ENCODE measurements around the gene SSR4. TPM values are rescaled to one million over a fixed set of nuclear protein-coding genes. Genes with fewer than 3 reads are reported as not detected.

The SSR4 gene
- total RNA-seq, 1 donor: 156 TPM

DNA sequence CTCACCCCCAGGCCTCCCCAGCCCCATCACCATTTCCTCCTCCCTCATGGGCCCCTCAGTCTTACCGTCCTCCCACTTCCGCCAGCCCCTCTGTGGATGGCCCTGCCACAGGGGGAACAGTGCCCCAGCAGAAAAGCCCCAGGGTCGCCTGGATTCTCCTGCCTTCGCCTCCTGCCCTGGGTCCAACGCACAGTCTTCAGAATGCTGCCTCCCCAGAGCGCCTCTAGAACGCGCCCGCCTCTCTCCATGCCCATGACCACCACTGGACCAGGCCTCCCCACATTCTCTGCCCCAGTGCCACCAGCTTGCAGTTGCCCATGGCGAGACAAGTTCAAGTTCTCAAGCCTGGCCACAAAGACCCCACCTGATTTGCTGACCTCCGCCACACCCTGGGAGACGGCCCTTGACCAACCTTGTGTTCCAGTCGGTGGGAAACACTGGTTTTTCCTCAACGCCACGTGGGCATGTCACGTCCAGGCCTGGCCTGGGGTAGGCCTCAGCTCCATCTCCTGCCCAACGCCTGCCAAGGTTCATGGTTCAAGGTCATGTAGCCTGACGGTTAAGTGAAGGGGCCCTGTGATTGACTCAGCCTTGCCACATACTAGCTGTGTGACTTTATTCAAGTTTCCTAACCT lies 31.1 kb upstream of the SSR4 start:
- no peaks in the 10 kb centered on the region for H3K27me3 ChIP-seq (ENCODE audit: insufficient read depth, low read length)
- H3K4me1 ChIP-seq (ENCODE audit: insufficient read depth, low read length): peaks cover 5% of the 10 kb centered on the region
- peaks cover 9% of the 10 kb centered on the region for H4K20me1 ChIP-seq (ENCODE audit: insufficient read depth, low read length)
- H3K27ac ChIP-seq (ENCODE audit: low read depth, low read length): no peak overlapping the region
- no peaks in the 10 kb centered on the region for H3K9me3 ChIP-seq (ENCODE audit: low read depth, low read length)
- peaks cover 6% of the 10 kb centered on the region for H3K79me2 ChIP-seq (ENCODE audit: insufficient read depth, low read length)
- no peaks in the 10 kb centered on the region for H3K36me3 ChIP-seq (ENCODE audit: insufficient read depth, low read length)
- no peak overlapping the region for H3K4me3 ChIP-seq (ENCODE audit: insufficient read depth, low read length)
- no peak overlapping the region for H2AFZ ChIP-seq (ENCODE audit: low read length)
- TF ChIP-seq, protein P1, sequence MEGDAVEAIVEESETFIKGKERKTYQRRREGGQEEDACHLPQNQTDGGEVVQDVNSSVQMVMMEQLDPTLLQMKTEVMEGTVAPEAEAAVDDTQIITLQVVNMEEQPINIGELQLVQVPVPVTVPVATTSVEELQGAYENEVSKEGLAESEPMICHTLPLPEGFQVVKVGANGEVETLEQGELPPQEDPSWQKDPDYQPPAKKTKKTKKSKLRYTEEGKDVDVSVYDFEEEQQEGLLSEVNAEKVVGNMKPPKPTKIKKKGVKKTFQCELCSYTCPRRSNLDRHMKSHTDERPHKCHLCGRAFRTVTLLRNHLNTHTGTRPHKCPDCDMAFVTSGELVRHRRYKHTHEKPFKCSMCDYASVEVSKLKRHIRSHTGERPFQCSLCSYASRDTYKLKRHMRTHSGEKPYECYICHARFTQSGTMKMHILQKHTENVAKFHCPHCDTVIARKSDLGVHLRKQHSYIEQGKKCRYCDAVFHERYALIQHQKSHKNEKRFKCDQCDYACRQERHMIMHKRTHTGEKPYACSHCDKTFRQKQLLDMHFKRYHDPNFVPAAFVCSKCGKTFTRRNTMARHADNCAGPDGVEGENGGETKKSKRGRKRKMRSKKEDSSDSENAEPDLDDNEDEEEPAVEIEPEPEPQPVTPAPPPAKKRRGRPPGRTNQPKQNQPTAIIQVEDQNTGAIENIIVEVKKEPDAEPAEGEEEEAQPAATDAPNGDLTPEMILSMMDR (IDR thresholded peaks at IDR 0.05; ENCODE audit: extremely low read depth, low read depth, low read length): no peak
- H3K4me2 ChIP-seq (ENCODE audit: insufficient read depth, low read length): no peak overlapping the region
- DNase-seq (ENCODE audit: insufficient read length, low spot score, missing footprints): peak; percentile 72

- H3K36me3 ChIP-seq (ENCODE audit: insufficient read depth, low read length): no peaks in the 10 kb centered on the region
- TF ChIP-seq, protein P1 (IDR thresholded peaks at IDR 0.05; ENCODE audit: extremely low read depth, low read depth, low read length): peak; percentile 77
- H3K27me3 ChIP-seq (ENCODE audit: insufficient read depth, low read length): no peaks in the 10 kb centered on the region
- H3K79me2 ChIP-seq (ENCODE audit: insufficient read depth, low read length): peaks cover 6% of the 10 kb centered on the region
- H3K9me3 ChIP-seq (ENCODE audit: low read depth, low read length): no peaks in the 10 kb centered on the region
- peak within 1 kb of the TSS; percentile 70 for H3K4me3 ChIP-seq (ENCODE audit: insufficient read depth, low read length)
- DNase-seq (ENCODE audit: insufficient read length, low spot score, missing footprints): peak; percentile 98
- peak within 1 kb of the TSS; percentile 37 for H2AFZ ChIP-seq (ENCODE audit: low read length)
- no peak within 1 kb of the TSS for H3K27ac ChIP-seq (ENCODE audit: low read depth, low read length)
- H4K20me1 ChIP-seq (ENCODE audit: insufficient read depth, low read length): peaks cover 9% of the 10 kb centered on the region
- H3K4me1 ChIP-seq (ENCODE audit: insufficient read depth, low read length): peaks cover 5% of the 10 kb centered on the region
- peak within 1 kb of the TSS; percentile 74 for H3K4me2 ChIP-seq (ENCODE audit: insufficient read depth, low read length)
Measured at GRCh38 chrX:153763989-153764755, 30.3 kb upstream of the SSR4 start, which contains the start of gene PLXNB3. TSS of gene PLXNB3 (plus strand) at chrX:153764249. CDS start at chrX:153765536, 1,287 bp downstream.

- peak overlapping the region; percentile 70 for H3K4me3 ChIP-seq (ENCODE audit: insufficient read depth, low read length)
- no peaks in the 10 kb centered on the region for H3K36me3 ChIP-seq (ENCODE audit: insufficient read depth, low read length)
- H3K4me2 ChIP-seq (ENCODE audit: insufficient read depth, low read length): peak overlapping the region; percentile 74
- no peak overlapping the region for H2AFZ ChIP-seq (ENCODE audit: low read length)
- peaks cover 6% of the 10 kb centered on the region for H3K79me2 ChIP-seq (ENCODE audit: insufficient read depth, low read length)
- peak; percentile 77 for DNase-seq (ENCODE audit: insufficient read length, low spot score, missing footprints)
- TF ChIP-seq, protein P1 (IDR thresholded peaks at IDR 0.05; ENCODE audit: extremely low read depth, low read depth, low read length): no peak
- H3K27ac ChIP-seq (ENCODE audit: low read depth, low read length): no peak overlapping the region
- no peaks in the 10 kb centered on the region for H3K27me3 ChIP-seq (ENCODE audit: insufficient read depth, low read length)
- H4K20me1 ChIP-seq (ENCODE audit: insufficient read depth, low read length): peaks cover 9% of the 10 kb centered on the region
- no peaks in the 10 kb centered on the region for H3K9me3 ChIP-seq (ENCODE audit: low read depth, low read length)
- H3K4me1 ChIP-seq (ENCODE audit: insufficient read depth, low read length): peaks cover 5% of the 10 kb centered on the region
Measured at GRCh38 chrX:153764786-153765137, 29.7 kb upstream of the SSR4 start.

Measured in osteoblast (primary cell).